GM10847 (cell line): ENCODE measurements around the gene SHE.

ENCODE experiments used
- POLR2A ChIP-seq: IDR thresholded peaks from 2 replicates; pipeline ENCODE4 v1.6.1; 2011; ENCODE audit not compliant: insufficient read length; ENCODE audit errors: extremely low read depth

The SHE gene

GRCh38 chr1:154468535-154469250 lies 33.5 kb downstream of the SHE start:
- no peak for TF ChIP-seq POLR2A

GRCh38 chr1:154467434-154468102 lies 34.6 kb downstream of the SHE start:
- TF ChIP-seq POLR2A = no peak

- TF ChIP-seq POLR2A = no peak
These were observed 35.2 kb downstream of the SHE start for GRCh38 chr1:154466921-154467417.

- TF ChIP-seq POLR2A = no peak
These were observed 36.0 kb downstream of the SHE start for GRCh38 chr1:154466206-154466605.

GRCh38 chr1:154465621-154466195 lies 36.5 kb downstream of the SHE start:
- TF ChIP-seq POLR2A = no peak

GRCh38 chr1:154463512-154463990 lies 38.7 kb downstream of the SHE start:
- no peak for TF ChIP-seq POLR2A

GRCh38 chr1:154460695-154461260 lies 41.4 kb downstream of the SHE start:
- TF ChIP-seq POLR2A = no peak

GRCh38 chr1:154459080-154459479 lies 43.1 kb downstream of the SHE start:
- no peak for TF ChIP-seq POLR2A

GRCh38 chr1:154456631-154457030 lies 45.6 kb downstream of the SHE start:
- TF ChIP-seq POLR2A = no peak

- no peak for TF ChIP-seq POLR2A
These were observed 47.7 kb downstream of the SHE start for GRCh38 chr1:154454386-154455120.

GRCh38 chr1:154453574-154454352 lies 48.4 kb downstream of the SHE start:
- TF ChIP-seq POLR2A = no peak

- TF ChIP-seq POLR2A = no peak
These were observed 49.1 kb downstream of the SHE start for GRCh38 chr1:154453161-154453560.

- no peak for TF ChIP-seq POLR2A
These were observed 53.8 kb downstream of the SHE start for GRCh38 chr1:154448331-154448811.

- TF ChIP-seq POLR2A = no peak
These were observed 55.4 kb downstream of the SHE start for GRCh38 chr1:154446789-154447188.

- no peak for TF ChIP-seq POLR2A
These were observed 55.9 kb downstream of the SHE start for GRCh38 chr1:154446292-154446691.

GRCh38 chr1:154445040-154445472 lies 57.2 kb downstream of the SHE start:
- no peak for TF ChIP-seq POLR2A
